Tibial nerve (tissue), 3 donors: ENCODE data around the gene PLSCR1.

Experiments used
- EP300 ChIP-seq, 2 donors: sonication (generic); formaldehyde crosslinking; IDR thresholded peaks; one replicate each; pipeline ENCODE4 v1.6.1; 2017; ENCODE audit warnings: antibody characterized with exemption in 2 of 2, mild to moderate bottlenecking in 1 of 2
- POLR2A ChIP-seq, 2 donors: fragments of 450-650 bp; IDR thresholded peaks; one replicate each; pipeline ENCODE4 v1.6.1; 2017; ENCODE audit warnings: antibody characterized with exemption in 2 of 2, mild to moderate bottlenecking in 2 of 2, moderate library complexity in 2 of 2

GRCh38 chr3:146503461-146504202 lies 40.8 kb downstream of the PLSCR1 start:
- TF ChIP-seq POLR2A (IDR thresholded peaks at IDR 0.05) = no peak
- TF ChIP-seq EP300 (IDR thresholded peaks at IDR 0.05) = no peak
